ENCODE measurements around the gene C15orf40. TPM values are rescaled to one million over a fixed set of nuclear protein-coding genes. Genes with fewer than 3 reads are reported as not detected.

C15orf40 gene
- total and polyA plus RNA-seq, 9 of the 15 experiments (the other 6 are each of a cell fraction or from before 2014, with no cell fraction given): 15.9 to 52.0 (median 27.0) TPM

DNA sequence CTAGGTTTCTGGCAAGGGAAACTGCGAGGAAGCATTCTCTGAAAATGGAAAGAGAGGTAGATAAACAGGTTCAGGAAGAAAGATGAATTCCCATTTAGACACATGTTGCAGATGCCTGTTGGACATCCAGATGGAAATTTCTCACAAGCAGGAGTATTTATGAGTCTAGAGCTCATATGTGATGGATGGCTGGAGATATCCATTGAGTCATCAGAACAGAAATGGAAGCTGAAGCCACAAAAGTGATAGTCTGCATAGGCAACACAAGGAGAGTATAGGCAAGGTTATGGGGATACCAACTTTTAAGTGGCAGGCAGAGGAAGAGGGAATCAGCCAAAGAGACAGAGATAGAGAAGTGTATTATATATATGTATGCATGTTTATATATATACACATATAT lies 31.7 kb downstream of the C15orf40 start (continued):
- no peak for TF ChIP-seq THRB (CRISPR knock-in tag; conservative IDR thresholded peaks at IDR 0.05)
- TF ChIP-seq FOXJ2 (tag; IDR thresholded peaks at IDR 0.05): no peak

GRCh38 chr15:82978438-82978837 lies 33.0 kb downstream of the C15orf40 start:
- H3K4me1 ChIP-seq (replicated peaks in 1 of 2; ENCODE audit: control insufficient read depth in 2 of 2, insufficient read depth in 2 of 2, low read length in 2 of 2): no peaks in the 10 kb centered on the region
- H3K36me3 ChIP-seq (ENCODE audit: control insufficient read depth, insufficient read depth, low read length): no peaks in the 10 kb centered on the region; the same call in 2 of the 3 replicates
- no peak overlapping the region for H3K27ac ChIP-seq (ENCODE audit: extremely low read depth, low read depth, low read length)
- H3K4me3 ChIP-seq: no peak overlapping the region
- H3K9me1 ChIP-seq (ENCODE audit: control insufficient read depth, insufficient read depth, low read length): no peaks in the 10 kb centered on the region
- no peaks in the 10 kb centered on the region for H3K79me2 ChIP-seq (ENCODE audit: control insufficient read depth, insufficient read depth, low read length)
- CTCF ChIA-PET (ENCODE audit: low intra/inter-chr PET ratio): no interaction called here
- no peaks in the 10 kb centered on the region for H4K20me1 ChIP-seq (replicated peaks; ENCODE audit: control insufficient read depth, insufficient read depth, low read length)
- 18% methylated on average over 5 of the region's 5 CpGs for WGBS (ENCODE audit: insufficient coverage, low coverage, missing lambda C conversion rate)
- H2AFZ ChIP-seq (ENCODE audit: low read depth, low read length): no peak overlapping the region
- H3K27me3 ChIP-seq (ENCODE audit: control insufficient read depth in 2 of 2, insufficient read depth in 2 of 2, low read length in 2 of 2): peaks cover 2 to 5% of the 10 kb centered on the region in 2 experiments; a peak in 3 of 5 replicates
- H3K4me2 ChIP-seq (ENCODE audit: insufficient read depth, low read length): no peak overlapping the region
- no TSS peak for BruUV-seq (replicated peaks)
- in situ Hi-C loops (cut with MboI) (no loop called here), intact Hi-C loops (cut with micrococcal nuclease) (no loop called here)
- no peak for FAIRE-seq
- H3K9ac ChIP-seq (ENCODE audit: insufficient read depth in 1 of 2, low read depth in 2 of 2, low read length in 2 of 2): no peak overlapping the region
- no peak for ATAC-seq
- POLR2A ChIA-PET: no interaction called here
- no peaks in the 10 kb centered on the region for H3K9me3 ChIP-seq (replicated peaks; ENCODE audit: control insufficient read depth, insufficient read depth, low read depth, low read length)
- no peak for DNase-seq (ENCODE audit: extremely low read depth in 1 of 4, low spot score in 3 of 4)
- no peak for TF ChIP-seq CAMTA2 (CRISPR knock-in tag; conservative IDR thresholded peaks at IDR 0.05)
- no peak for TF ChIP-seq GTF2A2 (tag; IDR thresholded peaks at IDR 0.05)
- TF ChIP-seq TAF9B (IDR thresholded peaks at IDR 0.05; ENCODE audit: partially characterized antibody): no peak
- TF ChIP-seq ZC3H4 (CRISPR knock-in tag; IDR thresholded peaks at IDR 0.05; ENCODE audit: borderline replicate concordance): no peak
- TF ChIP-seq ERF (CRISPR knock-in tag; IDR thresholded peaks at IDR 0.05): no peak
- TF ChIP-seq PHF8 (IDR thresholded peaks at IDR 0.05; ENCODE audit: borderline replicate concordance, low read length): no peak
- TF ChIP-seq RBM39 (optimal IDR thresholded peaks at IDR 0.05; ENCODE audit: low read depth, low read length): no peak
- TF ChIP-seq ZNF766 (CRISPR knock-in tag; conservative IDR thresholded peaks at IDR 0.05): no peak
- no peak for TF ChIP-seq HOMEZ (CRISPR knock-in tag; IDR thresholded peaks at IDR 0.05)
- no peak for TF ChIP-seq E2F3 (CRISPR knock-in tag; IDR thresholded peaks at IDR 0.05)
- TF ChIP-seq RREB1 (CRISPR knock-in tag; IDR thresholded peaks at IDR 0.05): no peak
- TF ChIP-seq PPARD (CRISPR knock-in tag; IDR thresholded peaks at IDR 0.05): no peak

All from K562 (cell line).